Pancreas (tissue), 10 donors: ENCODE data around the gene OSBPL3. TPM values are rescaled to one million over a fixed set of nuclear protein-coding genes. Genes with fewer than 3 reads are reported as not detected.

Source experiments
- ATAC-seq, 4 donors: fragments of 200-7000 bp; cut with Tn5 transposase; one replicate each; pipeline versions ENCODE4 v1.8.0 to v1.9.1; 2020; ENCODE audit warnings: mild to moderate bottlenecking in 4 of 4, moderate library complexity in 4 of 4
- DNase-seq, 6 donors: peaks; one replicate each; pipeline ENCODE4 v3.0.0-alpha.2; 2020
- FAIRE-seq: peaks from 2 replicates; lab custom pipeline; 2012; peaks lifted over from hg19 to GRCh38; lab: Jason Lieb, UNC
- H3K27ac ChIP-seq, 4 donors: fragments of 200-600 bp; sonication (generic); 1 replicate in 3 of 4; 2 replicates in 1 of 4; pipeline versions ENCODE4 v1.5.0 to v1.8.0; 2020
- H3K27me3 ChIP-seq, 4 donors: fragments of 200-600 bp; one replicate each; pipeline ENCODE4 v1.8.0; 2021
- H3K36me3 ChIP-seq, 3 donors: fragments of 200-600 bp; sonication (generic) in 1 of 3; one replicate each; pipeline versions ENCODE4 v1.5.0 to v1.8.0; 2020 to 2021
- H3K4me1 ChIP-seq, 3 donors: fragments of 200-600 bp; one replicate each; pipeline ENCODE4 v1.8.0; 2021
- H3K4me3 ChIP-seq, 4 donors: fragments of 200-600 bp; sonication (generic) in 2 of 4; one replicate each; pipeline versions ENCODE4 v1.5.0 to v1.8.0; 2020 to 2021
- H3K9me3 ChIP-seq, 4 donors: fragments of 200-600 bp; one replicate each; pipeline ENCODE4 v1.8.0; 2021
- CTCF ChIP-seq, 4 donors: fragments of 200-600 bp; sonication (generic) in 3 of 4; IDR thresholded peaks; one replicate each; pipeline versions ENCODE4 v1.5.0 to v1.8.0; 2021; ENCODE audit warnings: antibody characterized with exemption in 4 of 4
- WGBS, 2 donors: extraction: QIAGEN DNeasy Blood & Tissue Kit; methylation state at CpG; one replicate each; pipeline ENCODE4 v1.1.7; 2013; 5-methylcytosine and 5-hydroxymethylcytosine counted together
- intact Hi-C, 3 donors: fragments of 100-400 bp; cut with DNase I; formaldehyde crosslinking; loops; one replicate each; pipeline versions ENCODE4 v1.11.1 to v1.14.2; 2022
- polyA plus RNA-seq, 2 donors: library from polyadenylated mRNA; stranded (reverse); fragments of 200-250 nt; gene quantifications; one replicate each; pipeline ENCODE4 v1.2.3, GENCODE V29; 2013
- total RNA-seq, 6 donors: library from RNA; stranded (reverse); fragmentation: NEBNext Ultra II Directional in 4 of 6; extraction: Animal tissue kit (Norgen Biotek cat#: 25700) in 4 of 6; gene quantifications; one replicate each; pipeline versions ENCODE4 v1.2.1 to v1.2.4, GENCODE V29; 2021 to 2023
- donor health status: healthy with polysubstance abuse.
- donor health status: DM: no; HTN: no; CAD: no; lungs with moderate emphysema.
- donor health status: DM: no; HTN: no; CAD: no.
- donor health status: control.
- donor health status: control.
- donor health status: Bipolar disorder and iron deficiency.
- donor health status: DM: yes; HTN: yes; CAD: no.
- donor health status: DM: no; HTN: no; CAD: no.
- donor health status: DM: no; HTN: no; CAD: no.
- donor health status: DM: yes; HTN: yes; CAD: no.

The OSBPL3 gene
- total and polyA plus RNA-seq, 8 donors, result 1.5 to 9.5 (median 3.9) TPM

DNA sequence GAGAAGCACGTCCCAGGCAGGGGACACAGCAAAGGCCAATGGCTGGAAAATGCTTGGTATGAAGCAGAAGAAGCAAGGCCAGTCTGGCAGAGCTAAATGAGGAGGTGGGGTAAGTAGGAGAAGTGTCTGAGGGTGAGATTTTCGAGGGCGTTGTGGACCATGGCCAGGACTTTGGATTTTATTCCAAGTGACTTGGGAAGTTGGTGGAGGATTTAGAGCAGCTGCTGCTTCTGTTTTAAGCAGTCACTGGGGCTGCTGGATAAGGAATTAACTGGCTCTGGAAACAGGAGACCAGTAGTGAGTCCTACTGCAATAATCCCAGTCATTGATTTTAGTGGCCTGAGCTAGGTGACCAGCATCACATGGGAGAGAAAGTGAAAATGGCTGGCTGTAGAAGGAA is 155.1 kb downstream of the OSBPL3 start:
- FAIRE-seq (no peak), ATAC-seq (no peak), DNase-seq (no peak)
- Histone ChIP-seq H3K27me3 (no peaks in the 10 kb centered on the region), H3K36me3 (no peaks in the 10 kb centered on the region), H3K9me3 (no peaks in the 10 kb centered on the region), H3K4me1 (peaks cover 15 to 37% (median 20%) of the 10 kb centered on the region in 3 donors), H3K4me3 (no peak overlapping the region), H3K27ac (no peak overlapping the region)
- no peak for TF ChIP-seq CTCF (IDR thresholded peaks at IDR 0.05)
- intact Hi-C loops, result no loop called here
- 79 to 83% methylated on average over 3 of the region's 3 CpGs for WGBS, 2 donors

GRCh38 chr7:24824400-24824799 is 155.6 kb downstream of the OSBPL3 start:
- H3K27ac ChIP-seq, result no peak overlapping the region
- FAIRE-seq (no peak), DNase-seq (no peak), ATAC-seq (no peak)
- no peaks in the 10 kb centered on the region for H3K36me3 ChIP-seq
- no peak for TF ChIP-seq CTCF (IDR thresholded peaks at IDR 0.05)
- H3K27me3 ChIP-seq, result no peaks in the 10 kb centered on the region
- H3K4me1 ChIP-seq, result peaks cover 12 to 35% (median 20%) of the 10 kb centered on the region in 3 donors
- intact Hi-C loops, result no loop called here
- no peaks in the 10 kb centered on the region for H3K9me3 ChIP-seq
- H3K4me3 ChIP-seq, result no peak overlapping the region
- 82 to 84% methylated on average over 3 of the region's 3 CpGs for WGBS, 2 donors

DNA sequence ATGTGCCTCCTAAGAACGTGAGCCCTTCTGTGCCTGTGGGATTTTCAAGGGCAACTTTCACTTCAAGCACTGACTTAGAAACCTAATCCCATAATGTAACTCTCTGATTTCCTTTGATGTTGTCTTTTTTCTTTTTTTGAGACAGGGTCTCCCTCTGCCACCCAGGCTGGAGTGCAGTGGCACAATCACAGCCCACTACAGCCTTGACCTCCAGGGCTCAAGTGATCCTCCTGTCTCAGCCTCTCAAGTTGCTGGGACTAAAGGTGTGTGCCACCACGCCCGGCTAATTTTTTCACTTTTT is 158.3 kb downstream of the OSBPL3 start:
- WGBS, 2 donors, result 86 to 89% methylated on average over 3 of the region's 3 CpGs
- no peaks in the 10 kb centered on the region for H3K27me3 ChIP-seq

DNA sequence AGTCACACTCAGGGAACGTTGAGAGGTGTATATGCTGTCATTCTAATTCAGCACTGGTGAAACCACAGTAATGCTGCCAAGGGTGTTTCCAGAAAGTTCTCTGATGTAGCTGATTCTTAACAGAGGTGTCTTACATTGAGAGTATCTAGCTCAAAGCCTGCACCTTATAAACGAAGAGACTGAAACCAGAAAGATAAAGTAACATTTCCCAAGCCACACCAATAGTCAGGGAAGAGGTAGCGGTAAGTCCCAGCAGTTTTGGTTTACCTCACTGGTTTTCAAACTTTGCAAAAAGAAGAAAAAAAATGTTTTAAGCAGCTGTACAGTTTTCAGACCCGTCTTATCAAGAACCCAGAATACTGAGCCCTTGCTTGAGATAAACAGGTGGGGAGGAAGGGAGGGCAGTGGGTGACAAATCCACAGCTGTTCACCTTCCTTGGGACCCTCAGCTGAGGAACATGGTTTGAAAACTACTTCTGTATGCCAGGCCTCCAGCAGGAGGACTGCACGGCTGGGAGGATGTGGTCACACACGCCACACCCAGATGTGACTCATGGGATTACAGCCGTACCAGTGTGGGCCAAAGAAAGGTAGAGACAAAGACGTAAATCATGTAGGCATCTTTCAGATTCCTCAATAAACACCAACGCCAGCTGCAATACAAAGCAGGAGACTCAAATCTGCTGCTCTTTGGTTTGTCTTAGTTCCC is 158.8 kb downstream of the OSBPL3 start:
- H3K4me3 ChIP-seq, result no peak overlapping the region
- no peak for TF ChIP-seq CTCF (IDR thresholded peaks at IDR 0.05)
- no peaks in the 10 kb centered on the region for H3K36me3 ChIP-seq
- H3K27ac ChIP-seq, result peak overlapping the region in 2 of 4 donors; percentile 35 to 41
- FAIRE-seq (no peak), DNase-seq (peak in 3 of 6 donors; percentile 41 to 48 (median 41)), ATAC-seq (peak; percentile 62 to 83 (median 69))
- no peaks in the 10 kb centered on the region for H3K9me3 ChIP-seq
- intact Hi-C loops, result no loop called here
- 46 to 52% methylated on average over 9 of the region's 9 CpGs for WGBS, 2 donors
- peaks cover 3 to 22% (median 12%) of the 10 kb centered on the region in 3 donors for H3K4me1 ChIP-seq
- H3K27me3 ChIP-seq, result no peaks in the 10 kb centered on the region

More for the DNA sequence above, 158.3 kb downstream of the OSBPL3 start:
- Histone ChIP-seq H3K27ac (peak overlapping the region in 1 of 4 donors; percentile 41), H3K4me1 (peaks cover 3 to 26% (median 12%) of the 10 kb centered on the region in 3 donors), H3K36me3 (no peaks in the 10 kb centered on the region), H3K9me3 (no peaks in the 10 kb centered on the region), H3K4me3 (no peak overlapping the region)
- TF ChIP-seq CTCF (IDR thresholded peaks at IDR 0.05), result no peak
- no peak for ATAC-seq
- intact Hi-C loops, result no loop called here
- DNase-seq, result no peak
- no peak for FAIRE-seq

- intact Hi-C loops, result no loop called here
- no peak for TF ChIP-seq CTCF (IDR thresholded peaks at IDR 0.05)
- ATAC-seq (no peak), DNase-seq (no peak), FAIRE-seq (no peak)
- Histone ChIP-seq H3K27me3 (no peaks in the 10 kb centered on the region), H3K4me1 (peaks cover 3 to 18% (median 12%) of the 10 kb centered on the region in 3 donors), H3K4me3 (no peak overlapping the region), H3K27ac (peak overlapping the region in 2 of 4 donors; percentile 35 to 41), H3K9me3 (no peaks in the 10 kb centered on the region), H3K36me3 (no peaks in the 10 kb centered on the region)
Measured at GRCh38 chr7:24820730-24821044, 159.3 kb downstream of the OSBPL3 start.
